Peyer's patch (tissue), 4 donors: ENCODE data around the gene ROBO3.

Source experiments
- CTCF ChIP-seq, 6 experiments: fragments of 450-650 bp in 4 of 6; fragments of 200-600 bp in 2 of 6; sonication (generic) in 1 of 6; IDR thresholded peaks; one replicate each; pipeline ENCODE4 v1.5.1; 2017 to 2019; ENCODE audit warnings: antibody characterized with exemption in 6 of 6, mild to moderate bottlenecking in 3 of 6, moderate library complexity in 1 of 6
- POLR2A ChIP-seq, 2 donors: fragments of 450-650 bp; IDR thresholded peaks; one replicate each; pipeline ENCODE4 v1.5.1; 2017; ENCODE audit warnings: antibody characterized with exemption in 2 of 2, mild to moderate bottlenecking in 2 of 2, moderate library complexity in 2 of 2

GRCh38 chr11:124886476-124886875, 21.2 kb downstream of the ROBO3 start:
- TF ChIP-seq CTCF (IDR thresholded peaks at IDR 0.05) (no peak), POLR2A (IDR thresholded peaks at IDR 0.05) (no peak)
